LNCaP clone FGC (cell line): ENCODE measurements around the gene IFT172.
A peak's percentile ranks its signal among the peaks of the same experiment; 100 is the strongest.
"Not testable (repeated sequence)": the region's sequence is repeated elsewhere in the genome, so short reads cannot be mapped to it uniquely, and the experiment has no call there.

Source experiments
- DNase-seq: peaks from one replicate; pipeline ENCODE4 v3.0.0-alpha.2; 2011; ENCODE audit warnings: low read depth
- H3K4me3 ChIP-seq: 2 replicates; pipeline ENCODE4 v1.5.1; 2011; ENCODE audit warnings: mild to moderate bottlenecking, low read depth, low read length, control low read depth
- CTCF ChIP-seq: IDR thresholded peaks from 2 replicates; pipeline ENCODE4 v1.5.1; 2012; ENCODE audit warnings: mild to moderate bottlenecking; ENCODE audit not compliant: control insufficient read depth, insufficient read depth; ENCODE audit errors: extremely low read depth

Gene IFT172

GRCh38 chr2:27428213-27428977 lies 61.1 kb downstream of the IFT172 start, which contains the start of gene NRBP1:
NRBP1 (plus strand) TSS chr2:27428631; CDS start chr2:27433274, 4,643 bp downstream.
- H3K4me3 ChIP-seq: peak within 1 kb of the TSS; percentile 85
- DNase-seq: peak; percentile 48
- TF ChIP-seq CTCF: no peak

GRCh38 chr2:27427863-27428212 lies 61.7 kb downstream of the IFT172 start:
- TF ChIP-seq CTCF: no peak
- DNase-seq: no peak
- peak overlapping the region; percentile 85 for H3K4me3 ChIP-seq

DNA sequence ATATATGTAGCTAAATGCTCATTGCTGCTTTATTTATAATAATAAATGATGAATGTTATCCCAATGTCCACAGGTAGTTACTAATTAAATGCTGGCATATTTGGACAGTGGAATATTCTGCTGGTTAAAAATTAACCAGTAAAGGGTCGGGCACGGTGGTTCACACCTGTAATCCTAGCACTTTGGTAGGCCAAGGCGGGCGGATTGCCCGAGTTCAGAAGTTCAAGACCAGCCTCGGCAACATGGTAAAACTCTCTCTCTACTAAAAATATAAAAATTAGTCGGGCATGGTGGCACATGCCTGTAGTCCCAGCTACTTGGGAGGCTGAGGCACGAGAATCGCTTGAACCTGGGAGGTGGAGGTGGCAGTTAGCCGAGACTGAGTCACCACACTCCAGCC lies 64.5 kb downstream of the IFT172 start:
- not testable (repeated sequence) for DNase-seq, H3K4me3 ChIP-seq

DNA sequence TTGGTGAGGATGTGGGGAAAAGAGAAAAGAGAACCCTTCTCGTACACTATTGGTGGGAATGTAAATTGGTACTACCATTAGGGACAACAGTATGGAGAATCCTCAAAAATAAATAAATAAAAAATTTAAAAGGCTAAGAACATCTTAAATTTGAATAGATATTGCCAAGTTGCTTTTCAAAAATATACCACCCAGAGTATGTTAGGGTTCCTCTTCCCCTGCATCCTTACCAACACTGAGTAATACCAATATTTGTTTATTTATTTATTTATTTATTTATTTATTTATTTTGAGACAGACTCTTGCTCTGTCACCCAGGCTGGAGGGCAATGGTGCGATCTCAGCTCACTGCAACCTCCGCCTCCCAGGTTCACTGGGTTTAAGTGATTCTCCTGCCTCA lies 66.6 kb downstream of the IFT172 start:
- TF ChIP-seq CTCF: no peak
- DNase-seq: no peak
- no peak overlapping the region for H3K4me3 ChIP-seq

- no peak for DNase-seq
- no peak overlapping the region for H3K4me3 ChIP-seq
- no peak for TF ChIP-seq CTCF
These were observed 67.8 kb downstream of the IFT172 start for GRCh38 chr2:27421660-27422250.

GRCh38 chr2:27420996-27421395 lies 68.5 kb downstream of the IFT172 start:
- H3K4me3 ChIP-seq: no peak overlapping the region
- peak; percentile 88 for DNase-seq
- TF ChIP-seq CTCF: no peak

DNA sequence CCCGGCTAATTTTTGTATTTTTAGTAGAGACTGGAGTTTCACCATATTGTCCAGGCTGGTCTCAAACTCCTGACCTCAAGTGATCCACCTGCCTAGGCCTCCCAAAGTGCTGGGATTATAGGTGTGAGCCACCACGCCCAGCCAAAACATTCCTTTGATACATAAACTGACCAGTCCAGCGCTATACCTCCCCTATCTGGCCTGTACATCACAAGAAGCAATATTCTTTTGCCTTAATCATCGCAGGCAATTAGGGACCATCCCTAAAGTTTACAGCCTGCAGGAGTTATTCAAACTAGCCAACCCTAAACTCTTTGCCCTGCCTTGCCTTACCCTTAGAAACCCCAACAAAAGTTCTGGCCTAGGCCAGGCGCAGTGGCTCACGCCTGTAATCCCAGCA lies 73.4 kb downstream of the IFT172 start:
- no peak for DNase-seq
- no peak for TF ChIP-seq CTCF
- H3K4me3 ChIP-seq: no peak overlapping the region
